Fibroblast of mammary gland (primary cell): ENCODE measurements around the gene CYP27B1.

ENCODE experiments used
- DNase-seq: peaks from one replicate; pipeline ENCODE4 v3.0.0-alpha.2; 2010; ENCODE audit warnings: low read depth
- H3K4me3 ChIP-seq: 2 replicates; pipeline ENCODE4 v1.5.1; 2011; ENCODE audit warnings: low read depth, mild to moderate bottlenecking, low read length, moderate library complexity; ENCODE audit not compliant: control insufficient read depth
- CTCF ChIP-seq: conservative IDR thresholded peaks from 2 replicates; pipeline ENCODE4 v1.5.1; 2011; ENCODE audit warnings: low read depth, low read length, inconsistent platforms; ENCODE audit not compliant: control insufficient read depth, insufficient read depth

CYP27B1 gene

GRCh38 chr12:57713209-57713608, 53.7 kb downstream of the CYP27B1 start:
- TF ChIP-seq CTCF = no peak
- DNase-seq = no peak
- H3K4me3 ChIP-seq = no peak overlapping the region

- no peak overlapping the region for H3K4me3 ChIP-seq
- DNase-seq = no peak
- TF ChIP-seq CTCF = no peak
Observed at GRCh38 chr12:57712701-57713100, 54.2 kb downstream of the CYP27B1 start.
